ENCODE results near the gene SLC38A9.

Gene SLC38A9

GRCh38 chr5:55578771-55579170 is 133.4 kb downstream of the SLC38A9 start:
- no peak for DNase-seq (ENCODE audit: low read depth)

- DNase-seq (ENCODE audit: low read depth): no peak
Observed at GRCh38 chr5:55577353-55578060, 134.6 kb downstream of the SLC38A9 start.

GRCh38 chr5:55576661-55577060 is 135.5 kb downstream of the SLC38A9 start:
- DNase-seq (ENCODE audit: low read depth): no peak
